Measurements from ENCODE around the gene ITGA1. TPM values are rescaled to one million over a fixed set of nuclear protein-coding genes. Genes with fewer than 3 reads are reported as not detected.

ITGA1 gene
- total RNA-seq, 4 donors from 2014 or later: 5.7 to 20.4 (median 12.4) TPM

DNA sequence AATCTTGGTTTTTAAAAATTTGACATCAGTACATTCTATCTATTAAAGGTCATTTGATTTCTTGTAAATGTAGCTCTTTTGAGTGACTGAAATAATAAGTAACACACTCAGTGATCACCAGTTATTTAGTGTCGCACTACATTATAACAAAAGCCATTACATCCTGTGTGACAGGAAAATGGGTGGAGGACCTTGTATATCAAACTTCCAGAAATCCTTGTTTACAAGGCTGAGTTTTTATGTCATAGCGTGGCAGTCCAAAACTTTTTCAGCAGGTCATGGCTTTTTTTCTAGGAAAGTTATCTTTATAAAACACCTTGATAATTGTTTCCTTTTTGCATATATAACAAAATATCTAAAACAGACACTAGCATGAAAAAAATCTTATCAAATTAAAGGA is 14.4 kb upstream of the ITGA1 start:
- Histone ChIP-seq H3K36me3 (no peaks in the 10 kb centered on the region), H3K27ac (peak overlapping the region; percentile 49 to 65 (median 52)), H3K4me1 (no peaks in the 10 kb centered on the region), H3K27me3 (no peaks in the 10 kb centered on the region), H3K9me3 (no peaks in the 10 kb centered on the region), H3K4me3 (no peak overlapping the region)
- TF ChIP-seq, protein P1, sequence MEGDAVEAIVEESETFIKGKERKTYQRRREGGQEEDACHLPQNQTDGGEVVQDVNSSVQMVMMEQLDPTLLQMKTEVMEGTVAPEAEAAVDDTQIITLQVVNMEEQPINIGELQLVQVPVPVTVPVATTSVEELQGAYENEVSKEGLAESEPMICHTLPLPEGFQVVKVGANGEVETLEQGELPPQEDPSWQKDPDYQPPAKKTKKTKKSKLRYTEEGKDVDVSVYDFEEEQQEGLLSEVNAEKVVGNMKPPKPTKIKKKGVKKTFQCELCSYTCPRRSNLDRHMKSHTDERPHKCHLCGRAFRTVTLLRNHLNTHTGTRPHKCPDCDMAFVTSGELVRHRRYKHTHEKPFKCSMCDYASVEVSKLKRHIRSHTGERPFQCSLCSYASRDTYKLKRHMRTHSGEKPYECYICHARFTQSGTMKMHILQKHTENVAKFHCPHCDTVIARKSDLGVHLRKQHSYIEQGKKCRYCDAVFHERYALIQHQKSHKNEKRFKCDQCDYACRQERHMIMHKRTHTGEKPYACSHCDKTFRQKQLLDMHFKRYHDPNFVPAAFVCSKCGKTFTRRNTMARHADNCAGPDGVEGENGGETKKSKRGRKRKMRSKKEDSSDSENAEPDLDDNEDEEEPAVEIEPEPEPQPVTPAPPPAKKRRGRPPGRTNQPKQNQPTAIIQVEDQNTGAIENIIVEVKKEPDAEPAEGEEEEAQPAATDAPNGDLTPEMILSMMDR (IDR thresholded peaks at IDR 0.05 in 4 of 5, conservative IDR thresholded peaks at IDR 0.05 in 1 of 5): no peak
- TF ChIP-seq POLR2A (IDR thresholded peaks at IDR 0.05): no peak
- intact Hi-C loops (cut with DNase I; ENCODE audit: low total_unique reads) (no loop called here), in situ Hi-C loops (cut with MboI; ENCODE audit: low sequenced_read_pairs in 4 of 4) (no loop called here)
- ATAC-seq: no peak
- no peak for DNase-seq

DNA sequence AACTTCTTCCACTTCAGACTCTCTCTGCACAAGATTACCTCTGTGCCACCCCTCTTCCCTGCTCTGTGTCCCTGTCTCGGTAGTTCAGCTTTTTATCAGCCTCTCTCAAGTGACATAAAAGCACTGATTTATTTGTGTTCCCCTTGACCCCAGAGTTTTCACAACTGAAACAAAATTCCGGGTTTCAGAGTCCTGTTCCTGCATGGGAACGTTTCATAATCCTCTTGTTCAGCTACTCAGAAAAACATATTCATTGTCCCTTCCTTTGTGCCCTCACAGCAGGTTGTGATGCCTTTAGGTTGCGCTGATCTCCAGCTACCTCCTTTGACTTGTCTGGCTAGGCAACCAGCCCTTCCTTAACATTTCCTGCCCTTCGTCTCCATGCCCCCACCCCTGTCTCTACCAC is 13.7 kb upstream of the ITGA1 start:
- intact Hi-C loops (cut with DNase I; ENCODE audit: low total_unique reads) (no loop called here), in situ Hi-C loops (cut with MboI; ENCODE audit: low sequenced_read_pairs in 4 of 4) (no loop called here)
- Histone ChIP-seq H3K27ac (peak overlapping the region; percentile 0 to 65 (median 50)), H3K36me3 (no peaks in the 10 kb centered on the region), H3K4me1 (no peaks in the 10 kb centered on the region), H3K27me3 (no peaks in the 10 kb centered on the region), H3K9me3 (no peaks in the 10 kb centered on the region), H3K4me3 (no peak overlapping the region)
- ATAC-seq (peak in 1 of 2 donors; percentile 30), DNase-seq (no peak)
- TF ChIP-seq, protein P1 (IDR thresholded peaks at IDR 0.05 in 4 of 5, conservative IDR thresholded peaks at IDR 0.05 in 1 of 5): no peak

DNA sequence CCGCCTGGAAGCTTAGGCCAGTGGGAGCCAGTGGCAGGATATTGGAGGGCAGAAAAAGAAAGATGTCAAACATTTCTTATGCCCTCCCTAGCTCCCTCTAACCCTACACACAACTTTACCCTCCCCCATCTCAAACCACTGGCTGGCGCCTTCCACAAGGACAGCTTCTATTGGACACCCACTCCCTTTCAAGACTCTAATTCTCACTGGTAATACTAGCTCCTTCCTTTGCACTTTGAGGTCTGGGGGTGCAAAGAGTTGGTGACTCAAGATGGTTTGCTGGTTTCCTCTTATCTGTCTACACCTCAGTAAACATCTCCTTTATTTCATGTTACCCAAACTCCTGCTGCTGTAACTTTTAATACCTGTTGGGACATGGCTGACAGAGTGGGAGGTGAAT is 11.6 kb upstream of the ITGA1 start:
- Histone ChIP-seq H3K4me1 (no peaks in the 10 kb centered on the region), H3K27ac (peak overlapping the region in 3 of 4 donors; percentile 44 to 65 (median 59)), H3K4me3 (no peak overlapping the region), H3K9me3 (no peaks in the 10 kb centered on the region), H3K36me3 (no peaks in the 10 kb centered on the region), H3K27me3 (no peaks in the 10 kb centered on the region)
- in situ Hi-C loops (cut with MboI; ENCODE audit: low sequenced_read_pairs in 4 of 4): loop anchor here in 1 of 4 donors (25.0 kb wide), 1 partner anchor 136 kb away; no protein-coding TSS in a partner anchor
- no peak for TF ChIP-seq POLR2A (IDR thresholded peaks at IDR 0.05)
- TF ChIP-seq, protein P1 (IDR thresholded peaks at IDR 0.05 in 4 of 5, conservative IDR thresholded peaks at IDR 0.05 in 1 of 5): no peak
- DNase-seq (no peak), ATAC-seq (no peak)
- intact Hi-C loops (cut with DNase I; ENCODE audit: low total_unique reads): no loop called here

DNA sequence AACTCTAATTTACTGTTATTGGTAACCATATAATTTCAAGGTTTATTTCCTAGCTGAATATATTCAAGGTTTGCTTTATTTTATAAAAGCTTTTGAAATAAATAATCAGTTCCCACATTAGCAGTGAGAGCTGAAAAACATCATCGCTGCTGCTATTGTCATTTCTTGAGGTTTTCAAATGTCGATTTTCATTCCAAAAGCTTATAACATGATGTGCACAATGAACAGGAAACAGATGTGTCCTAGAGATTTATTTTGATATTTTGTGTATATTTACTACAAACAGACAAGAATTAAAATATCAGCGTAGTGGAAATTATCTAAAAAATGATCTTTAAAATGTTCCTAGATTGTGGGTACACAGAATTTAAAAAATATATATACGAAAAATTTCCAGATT is 10.5 kb upstream of the ITGA1 start:
- no peaks in the 10 kb centered on the region for H3K9me3 ChIP-seq
- H3K4me3 ChIP-seq: no peak overlapping the region
- H3K36me3 ChIP-seq: no peaks in the 10 kb centered on the region
- intact Hi-C loops (cut with DNase I; ENCODE audit: low total_unique reads) (no loop called here), in situ Hi-C loops (cut with MboI; ENCODE audit: low sequenced_read_pairs in 4 of 4) (loop anchor here in 1 of 4 donors (25.0 kb wide), 1 partner anchor 135 kb away; no protein-coding TSS in a partner anchor)
- TF ChIP-seq POLR2A (IDR thresholded peaks at IDR 0.05): no peak
- TF ChIP-seq, protein P1 (IDR thresholded peaks at IDR 0.05 in 4 of 5, conservative IDR thresholded peaks at IDR 0.05 in 1 of 5): no peak
- H3K27me3 ChIP-seq: no peaks in the 10 kb centered on the region
- ATAC-seq: no peak
- H3K4me1 ChIP-seq: no peaks in the 10 kb centered on the region
- H3K27ac ChIP-seq: peak overlapping the region in 3 of 4 donors; percentile 44 to 65 (median 59)
- DNase-seq: no peak

DNA sequence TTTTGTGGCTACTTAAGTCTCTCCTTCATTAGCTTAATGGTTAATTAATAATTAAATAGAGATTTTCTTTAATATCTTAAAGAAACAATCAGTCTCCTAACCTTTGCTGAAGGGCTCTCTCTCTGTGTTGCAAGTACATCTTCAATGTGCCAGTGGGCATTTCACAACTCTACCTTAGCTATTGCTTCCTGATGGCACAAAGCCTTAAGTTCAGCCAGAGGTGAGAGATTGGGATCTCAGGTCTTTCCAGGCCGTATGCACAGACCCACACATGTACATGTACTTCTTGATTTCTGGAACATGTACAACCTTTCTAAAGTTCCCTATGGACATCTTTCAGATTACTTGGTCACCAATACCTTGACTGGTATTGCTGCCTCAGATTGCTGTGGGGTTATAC is 8.9 kb upstream of the ITGA1 start:
- ATAC-seq: no peak
- H3K27ac ChIP-seq: no peak overlapping the region

More for the DNA sequence above, 8.9 kb upstream of the ITGA1 start:
- no peaks in the 10 kb centered on the region for H3K27me3 ChIP-seq
- no peaks in the 10 kb centered on the region for H3K9me3 ChIP-seq
- no peak overlapping the region for H3K4me3 ChIP-seq
- TF ChIP-seq, protein P1 (IDR thresholded peaks at IDR 0.05 in 4 of 5, conservative IDR thresholded peaks at IDR 0.05 in 1 of 5): no peak
- TF ChIP-seq POLR2A (IDR thresholded peaks at IDR 0.05): no peak
- in situ Hi-C loops (cut with MboI; ENCODE audit: low sequenced_read_pairs in 4 of 4): loop anchor here in 1 of 4 donors (25.0 kb wide), 1 partner anchor 134 kb away; no protein-coding TSS in a partner anchor
- H3K4me1 ChIP-seq: no peaks in the 10 kb centered on the region
- intact Hi-C loops (cut with DNase I; ENCODE audit: low total_unique reads): no loop called here
- no peak for DNase-seq
- H3K36me3 ChIP-seq: no peaks in the 10 kb centered on the region
